Heart right ventricle (tissue), 16 donors: ENCODE data around the gene UBE3C. TPM values are rescaled to one million over a fixed set of nuclear protein-coding genes. Genes with fewer than 3 reads are reported as not detected.

Source experiments
- ATAC-seq, 8 donors: fragments of 200-7000 bp; cut with Tn5 transposase; one replicate each; pipeline ENCODE4 v1.9.1; 2020; ENCODE audit warnings: mild to moderate bottlenecking in 8 of 8, moderate library complexity in 8 of 8, moderate number of reproducible peaks in 1 of 8
- DNase-seq, 2 donors: peaks; one replicate each; pipeline ENCODE4 v3.0.0-alpha.2; 2020
- H3K27ac ChIP-seq, 10 donors: fragments of 200-600 bp; sonication (generic) in 2 of 10; one replicate each; pipeline versions ENCODE4 v1.5.0 to v1.8.0; 2020 to 2022; ENCODE audit warnings: mild to moderate bottlenecking in 3 of 10
- H3K27me3 ChIP-seq, 7 donors: fragments of 200-600 bp; one replicate each; pipeline ENCODE4 v1.8.0; 2021 to 2022; ENCODE audit warnings: mild to moderate bottlenecking in 2 of 7
- H3K36me3 ChIP-seq, 9 donors: fragments of 200-600 bp; sonication (generic) in 1 of 9; one replicate each; pipeline versions ENCODE4 v1.5.0 to v1.8.0; 2020 to 2022; ENCODE audit warnings: mild to moderate bottlenecking in 2 of 9
- H3K4me1 ChIP-seq, 9 donors: fragments of 200-600 bp; sonication (generic) in 1 of 9; one replicate each; pipeline versions ENCODE4 v1.5.0 to v1.8.0; 2020 to 2022; ENCODE audit warnings: mild to moderate bottlenecking in 4 of 9
- H3K4me3 ChIP-seq, 10 donors: fragments of 200-600 bp; sonication (generic) in 2 of 10; one replicate each; pipeline versions ENCODE4 v1.5.0 to v1.8.0; 2020 to 2022; ENCODE audit warnings: mild to moderate bottlenecking in 7 of 10, moderate library complexity in 2 of 10
- H3K9me3 ChIP-seq, 11 donors: fragments of 200-600 bp in 10 of 11; sonication (generic) in 2 of 11; one replicate each; pipeline versions ENCODE4 v1.5.0 to v1.8.0; 2013 to 2022; ENCODE audit warnings: mild to moderate bottlenecking in 2 of 11, control low read depth in 1 of 11, moderate library complexity in 1 of 11
- CTCF ChIP-seq, 9 donors: fragments of 200-600 bp; sonication (generic) in 2 of 9; IDR thresholded peaks; one replicate each; pipeline versions ENCODE4 v1.5.0 to v1.8.0; 2021 to 2022; ENCODE audit warnings: antibody characterized with exemption in 9 of 9, mild to moderate bottlenecking in 5 of 9, moderate library complexity in 1 of 9
- WGBS, 2 donors: extraction: QIAGEN DNeasy Blood & Tissue Kit; methylation state at CpG; one replicate each; pipeline ENCODE4 v1.1.7; 2013; ENCODE audit warnings: inconsistent platforms in 1 of 2; 5-methylcytosine and 5-hydroxymethylcytosine counted together
- intact Hi-C, 10 donors: fragments of 100-400 bp; cut with DNase I; formaldehyde crosslinking; loops; one replicate each; pipeline versions ENCODE4 v1.11.1 to v1.14.2; 2022
- polyA plus RNA-seq, 2 donors: library from polyadenylated mRNA; stranded (reverse); fragments of 200-250 nt; gene quantifications; one replicate each; pipeline ENCODE4 v1.2.3, GENCODE V29; 2013
- total RNA-seq, 10 donors: library from RNA; stranded (reverse); fragmentation: NEBNext Ultra II Directional in 3 of 10; extraction: Animal tissue kit (Norgen Biotek cat#: 25700) in 3 of 10; gene quantifications; one replicate each; pipeline versions ENCODE4 v1.2.1 to v1.2.4, GENCODE V29; 2021 to 2023
- donor health status: Arrhythmogenic right ventricular cardiomyopathy.
- donor health status: ischemic (EF 13 %, LVEDD 7.1; RV severe dilation, severe dysfunction).
- donor health status: healthy with polysubstance abuse.
- donor health status: DM: no; HTN: yes; CAD: no.
- donor health status: DM: no; HTN: no; CAD: no.
- donor health status: ischemic (EF 25% LVEDD 6.9; RV normal size, moderate dysfunction).
- donor health status: ischemic (EF 25% LVEDD 5.7; RV mildly dilated, moderate dysfunction).
- donor health status: healthy.
- donor health status: DM: yes; HTN: yes; CAD: no.
- donor health status: Ischemic cardiomyopathy.
- donor health status: ischemic (EF 35%, LVEDD 5.7; RV mildly dilated, moderate dysfunction).
- donor health status: nonischemic (EF 11% LVEDD 7.7; RV severe dilation, severe dysfunction).
- donor health status: DM: yes; HTN: yes; CAD: no.
- donor health status: PGD.
- donor health status: ischemic (EF 29% LVEDD 5.4; RV normal size, mild dysfunction).
- donor health status: nonischemic (EF 23%, LVEDD 6.1; RV moderate dilation, normal function).

UBE3C gene
- total and polyA plus RNA-seq, 12 donors: 10.5 to 53.8 (median 48.8) TPM

- intact Hi-C loops: no loop called here
- H3K9me3 ChIP-seq: no peaks in the 10 kb centered on the region
- no peaks in the 10 kb centered on the region for H3K4me1 ChIP-seq
- 84 to 88% methylated on average over 13 of the region's 13 CpGs for WGBS, 2 donors
- no peak overlapping the region for H3K27ac ChIP-seq
- ATAC-seq: no peak
- peaks cover 0 to 22% (median 0%) of the 10 kb centered on the region in 7 donors for H3K27me3 ChIP-seq
- no peak for DNase-seq
- H3K36me3 ChIP-seq: no peaks in the 10 kb centered on the region
- no peak overlapping the region for H3K4me3 ChIP-seq
- no peak for TF ChIP-seq CTCF (IDR thresholded peaks at IDR 0.05)
Observed at GRCh38 chr7:157293413-157293788, 154.7 kb downstream of the UBE3C start.

- Histone ChIP-seq H3K9me3 (no peaks in the 10 kb centered on the region), H3K36me3 (no peaks in the 10 kb centered on the region), H3K27me3 (peaks cover 0 to 11% (median 0%) of the 10 kb centered on the region in 7 donors), H3K4me1 (peaks cover 0 to 1% (median 0%) of the 10 kb centered on the region in 9 donors), H3K27ac (no peak overlapping the region), H3K4me3 (no peak overlapping the region)
- WGBS, 2 donors: 90% methylated on average over 12 of the region's 12 CpGs
- no peak for TF ChIP-seq CTCF (IDR thresholded peaks at IDR 0.05)
- DNase-seq (no peak), ATAC-seq (no peak)
- intact Hi-C loops: no loop called here
Observed at GRCh38 chr7:157294773-157295172, 156.0 kb downstream of the UBE3C start.

GRCh38 chr7:157295338-157295737 lies 156.6 kb downstream of the UBE3C start:
- intact Hi-C loops: no loop called here
- Histone ChIP-seq H3K27me3 (peaks cover 0 to 6% (median 0%) of the 10 kb centered on the region in 7 donors), H3K27ac (no peak overlapping the region), H3K9me3 (no peaks in the 10 kb centered on the region), H3K4me1 (peaks cover 0 to 6% (median 0%) of the 10 kb centered on the region in 9 donors), H3K36me3 (no peaks in the 10 kb centered on the region), H3K4me3 (no peak overlapping the region)
- ATAC-seq (no peak), DNase-seq (no peak)
- whole genome bisulfite sequencing, 2 donors: 84 to 90% methylated on average over 12 of the region's 12 CpGs
- TF ChIP-seq CTCF (IDR thresholded peaks at IDR 0.05): no peak

GRCh38 chr7:157297185-157297584 lies 158.5 kb downstream of the UBE3C start:
- Histone ChIP-seq H3K36me3 (no peaks in the 10 kb centered on the region), H3K4me3 (no peak overlapping the region), H3K27me3 (peaks cover 0 to 6% (median 0%) of the 10 kb centered on the region in 7 donors), H3K4me1 (peaks cover 0 to 22% (median 0%) of the 10 kb centered on the region in 9 donors), H3K9me3 (no peaks in the 10 kb centered on the region), H3K27ac (no peak overlapping the region)
- ATAC-seq (no peak), DNase-seq (no peak)
- intact Hi-C loops: no loop called here
- WGBS, 2 donors: 58 to 64% methylated on average over 13 of the region's 13 CpGs
- no peak for TF ChIP-seq CTCF (IDR thresholded peaks at IDR 0.05)

GRCh38 chr7:157299317-157299612 lies 160.5 kb downstream of the UBE3C start:
- Histone ChIP-seq H3K4me3 (no peak overlapping the region), H3K4me1 (peaks cover 0 to 30% (median 0%) of the 10 kb centered on the region in 9 donors), H3K27ac (no peak overlapping the region), H3K9me3 (no peaks in the 10 kb centered on the region), H3K27me3 (peaks cover 0 to 6% (median 0%) of the 10 kb centered on the region in 7 donors), H3K36me3 (no peaks in the 10 kb centered on the region)
- DNase-seq (no peak), ATAC-seq (no peak)
- intact Hi-C loops: no loop called here
- no peak for TF ChIP-seq CTCF (IDR thresholded peaks at IDR 0.05)
- WGBS, 2 donors: 98 to 99% methylated on average over 3 of the region's 3 CpGs
